Trophoblast cell (in vitro differentiated cells and primary cell): Measurements from ENCODE around the gene MYO1D.

Experiments used
- DNase-seq, 2 donors: peaks; one replicate each; pipeline ENCODE4 v3.0.0-alpha.2; 2016
- H2AFZ ChIP-seq: 2 replicates; pipeline ENCODE4 v1.6.1; 2013; ENCODE audit warnings: low read length, moderate library complexity, mild to moderate bottlenecking; ENCODE audit not compliant: insufficient read depth, poor library complexity
- H2AK5ac ChIP-seq: 2 replicates; pipeline ENCODE4 v1.6.1; 2013; ENCODE audit warnings: mild to moderate bottlenecking, low read length
- H2BK120ac ChIP-seq: 2 replicates; pipeline ENCODE4 v1.6.1; 2013; ENCODE audit warnings: low read length, mild to moderate bottlenecking, moderate library complexity; ENCODE audit not compliant: insufficient read depth, poor library complexity
- H2BK12ac ChIP-seq: 2 replicates; pipeline ENCODE4 v1.6.1; 2013; ENCODE audit warnings: mild to moderate bottlenecking, low read length, moderate library complexity
- H2BK5ac ChIP-seq: 2 replicates; pipeline ENCODE4 v1.6.1; 2013; ENCODE audit warnings: low read length, low read depth, moderate library complexity, mild to moderate bottlenecking; ENCODE audit not compliant: poor library complexity
- H3K14ac ChIP-seq: 2 replicates; pipeline ENCODE4 v1.6.1; 2013; ENCODE audit warnings: mild to moderate bottlenecking, low read length
- H3K18ac ChIP-seq: 2 replicates; pipeline ENCODE4 v1.6.1; 2013; ENCODE audit warnings: mild to moderate bottlenecking, low read length
- H3K23ac ChIP-seq: 2 replicates; pipeline ENCODE4 v1.6.1; 2013; ENCODE audit warnings: low read length
- H3K27ac ChIP-seq: 2 replicates; pipeline ENCODE4 v1.5.1; 2013; ENCODE audit warnings: low read depth, mild to moderate bottlenecking, inconsistent platforms, low read length, moderate library complexity
- H3K27me3 ChIP-seq: 2 replicates; pipeline ENCODE4 v1.6.1; 2013; ENCODE audit warnings: inconsistent platforms, mild to moderate bottlenecking, low read length, moderate library complexity; ENCODE audit not compliant: insufficient read depth
- H3K36me3 ChIP-seq, 2 experiments: 1 replicate in 1 of 2; 2 replicates in 1 of 2; pipeline ENCODE4 v1.6.1; 2013; ENCODE audit warnings: low read length in 2 of 2, mild to moderate bottlenecking in 2 of 2, moderate library complexity in 1 of 2; ENCODE audit not compliant: insufficient read depth in 2 of 2, control insufficient read depth in 1 of 2
- H3K4ac ChIP-seq: 2 replicates; pipeline ENCODE4 v1.6.1; 2013; ENCODE audit warnings: low read depth, mild to moderate bottlenecking, low read length, moderate library complexity
- H3K4me1 ChIP-seq, 2 experiments: 1 replicate in 1 of 2; 2 replicates in 1 of 2; pipeline ENCODE4 v1.6.1; 2013; ENCODE audit warnings: low read length in 2 of 2, mild to moderate bottlenecking in 2 of 2, moderate library complexity in 1 of 2; ENCODE audit not compliant: insufficient read depth in 2 of 2, control insufficient read depth in 1 of 2
- H3K4me2 ChIP-seq: 2 replicates; pipeline ENCODE4 v1.6.1; 2013; ENCODE audit warnings: inconsistent platforms, mild to moderate bottlenecking, low read length, moderate library complexity
- H3K4me3 ChIP-seq: 2 replicates; pipeline ENCODE4 v1.5.1; 2013; ENCODE audit warnings: mild to moderate bottlenecking, low read depth, low read length, inconsistent platforms
- H3K79me1 ChIP-seq: one replicate; pipeline ENCODE4 v1.6.1; 2013; ENCODE audit warnings: low read length
- H3K79me2 ChIP-seq: 2 replicates; pipeline ENCODE4 v1.6.1; 2013; ENCODE audit warnings: low read length, mild to moderate bottlenecking; ENCODE audit not compliant: control insufficient read depth, insufficient read depth, poor library complexity
- H3K9ac ChIP-seq: 2 replicates; pipeline ENCODE4 v1.6.1; 2013; ENCODE audit warnings: mild to moderate bottlenecking, low read length
- H3K9me3 ChIP-seq: 2 replicates; pipeline ENCODE4 v1.6.1; 2013; ENCODE audit warnings: low read depth, mild to moderate bottlenecking, control low read depth, inconsistent platforms, low read length; ENCODE audit not compliant: insufficient read depth
- H4K12ac ChIP-seq: 2 replicates; pipeline ENCODE4 v1.6.1; 2013; ENCODE audit warnings: low read depth, mild to moderate bottlenecking, low read length, moderate library complexity
- H4K8ac ChIP-seq: 2 replicates; pipeline ENCODE4 v1.6.1; 2013; ENCODE audit warnings: low read depth, mild to moderate bottlenecking, low read length, moderate library complexity
- H4K91ac ChIP-seq: one replicate; pipeline ENCODE4 v1.6.1; 2013; ENCODE audit warnings: low read depth, mild to moderate bottlenecking, low read length, moderate library complexity
- WGBS: extraction: QIAGEN DNeasy Blood & Tissue Kit; methylation state at CpG from one replicate; pipeline ENCODE4 v1.1.7; 2013; ENCODE audit warnings: missing lambda C conversion rate; ENCODE audit not compliant: insufficient read length, insufficient coverage; ENCODE audit errors: extremely low coverage; 5-methylcytosine and 5-hydroxymethylcytosine counted together

Gene MYO1D

GRCh38 chr17:32727681-32728080 is 149.2 kb downstream of the MYO1D start:
- Histone ChIP-seq H3K27me3 (no peaks in the 10 kb centered on the region), H4K12ac (no peak overlapping the region), H3K23ac (no peak overlapping the region), H3K79me2 (no peaks in the 10 kb centered on the region), H3K14ac (no peak overlapping the region), H3K4me3 (no peak overlapping the region), H3K9me3 (peaks cover 7% of the 10 kb centered on the region), H2BK120ac (no peak overlapping the region), H2BK12ac (no peak overlapping the region), H4K91ac (no peak overlapping the region), H4K8ac (no peak overlapping the region), H2AK5ac (no peak overlapping the region), H3K4me1 (no peaks in the 10 kb centered on the region), H2AFZ (no peak overlapping the region), H3K36me3 (peaks cover 0 to 3% of the 10 kb centered on the region in 2 experiments), H3K9ac (no peak overlapping the region), H2BK5ac (no peak overlapping the region), H3K79me1 (no peaks in the 10 kb centered on the region), H3K18ac (no peak overlapping the region), H3K4me2 (no peak overlapping the region), H3K27ac (no peak overlapping the region), H3K4ac (no peak overlapping the region)
- no peak for DNase-seq

- H3K79me2 ChIP-seq: no peaks in the 10 kb centered on the region
- no peak overlapping the region for H4K8ac ChIP-seq
- H4K12ac ChIP-seq: no peak overlapping the region
- H3K36me3 ChIP-seq: no peaks in the 10 kb centered on the region
- no peak overlapping the region for H2BK12ac ChIP-seq
- DNase-seq: no peak
- H2BK120ac ChIP-seq: no peak overlapping the region
- no peak overlapping the region for H2AK5ac ChIP-seq
- no peak overlapping the region for H3K4ac ChIP-seq
- no peak overlapping the region for H2BK5ac ChIP-seq
- no peak overlapping the region for H4K91ac ChIP-seq
- H2AFZ ChIP-seq: no peak overlapping the region
- no peak overlapping the region for H3K4me2 ChIP-seq
- no peaks in the 10 kb centered on the region for H3K27me3 ChIP-seq
- no peak overlapping the region for H3K27ac ChIP-seq
- WGBS: no CpG with 5 or more reads among the region's 1 CpG
- no peaks in the 10 kb centered on the region for H3K4me1 ChIP-seq
- no peak overlapping the region for H3K14ac ChIP-seq
- no peak overlapping the region for H3K23ac ChIP-seq
- no peak overlapping the region for H3K18ac ChIP-seq
- H3K79me1 ChIP-seq: no peaks in the 10 kb centered on the region
- no peak overlapping the region for H3K9ac ChIP-seq
- no peak overlapping the region for H3K4me3 ChIP-seq
- no peaks in the 10 kb centered on the region for H3K9me3 ChIP-seq
These were observed 151.2 kb downstream of the MYO1D start for GRCh38 chr17:32725697-32726096.

DNA sequence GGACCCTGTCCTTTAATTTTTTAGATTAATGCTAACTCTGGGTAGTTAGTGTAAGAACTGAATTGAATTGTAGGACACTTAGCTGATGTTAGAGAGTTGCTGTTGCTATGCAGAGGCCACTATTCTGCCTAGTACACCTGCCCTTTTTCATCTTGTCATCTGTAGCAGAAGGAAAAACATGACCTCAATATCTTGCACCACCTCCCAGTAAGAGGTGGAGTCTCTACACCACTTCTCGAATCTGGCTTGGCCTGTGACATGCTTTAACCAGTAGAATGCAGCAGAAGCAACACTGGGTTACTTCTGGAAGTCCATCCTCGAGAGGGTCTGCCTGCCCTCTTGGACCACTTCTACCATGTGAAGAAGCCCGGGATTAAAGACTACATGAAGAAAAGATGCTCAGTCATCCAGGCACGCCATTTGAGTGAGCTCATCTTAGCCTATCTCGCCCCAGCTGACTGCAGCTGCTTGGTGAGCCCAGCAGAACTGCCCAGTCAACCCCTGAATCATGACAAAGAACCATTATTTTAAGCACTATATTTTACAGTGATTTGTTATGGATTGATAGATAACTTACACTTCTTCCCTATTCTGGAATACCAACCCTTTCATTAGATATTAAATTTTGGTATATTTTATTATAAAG is 153.5 kb downstream of the MYO1D start:
- Histone ChIP-seq H3K4me2 (no peak overlapping the region), H3K4me1 (no peaks in the 10 kb centered on the region), H3K79me2 (no peaks in the 10 kb centered on the region), H4K91ac (no peak overlapping the region), H3K9ac (peak overlapping the region; percentile 43), H4K8ac (no peak overlapping the region), H3K14ac (no peak overlapping the region), H3K27me3 (no peaks in the 10 kb centered on the region), H3K23ac (no peak overlapping the region), H3K4me3 (no peak overlapping the region), H3K9me3 (no peaks in the 10 kb centered on the region), H2AFZ (no peak overlapping the region), H3K79me1 (no peaks in the 10 kb centered on the region), H3K36me3 (no peaks in the 10 kb centered on the region), H2BK12ac (no peak overlapping the region), H4K12ac (no peak overlapping the region), H3K4ac (no peak overlapping the region), H3K27ac (no peak overlapping the region), H2AK5ac (no peak overlapping the region), H3K18ac (no peak overlapping the region), H2BK120ac (no peak overlapping the region), H2BK5ac (no peak overlapping the region)
- WGBS: no CpG with 5 or more reads among the region's 5 CpGs
- DNase-seq: peak in 1 of 2 donors; percentile 33

DNA sequence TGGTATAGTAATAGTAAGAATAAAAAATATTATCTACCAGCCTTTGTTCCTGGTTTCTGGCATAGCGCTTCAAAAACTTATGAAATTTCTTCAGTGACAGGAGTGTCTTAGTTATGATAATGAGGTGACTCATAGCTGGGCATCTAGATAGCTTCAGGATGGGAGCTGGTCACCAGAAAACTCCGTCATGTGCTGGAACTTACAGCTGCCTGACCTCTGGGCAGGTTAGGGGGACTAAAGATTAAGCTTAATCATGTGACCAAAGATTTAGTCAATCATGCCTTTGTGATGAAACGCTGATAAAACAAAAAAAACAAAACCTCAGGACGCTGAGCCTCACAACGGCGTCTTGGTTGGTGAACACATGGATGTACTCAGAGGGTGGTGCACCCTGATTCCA is 154.2 kb downstream of the MYO1D start:
- no peak overlapping the region for H2BK12ac ChIP-seq
- no peak overlapping the region for H3K4me3 ChIP-seq
- no peaks in the 10 kb centered on the region for H3K9me3 ChIP-seq
- H3K14ac ChIP-seq: no peak overlapping the region
- no peak overlapping the region for H3K18ac ChIP-seq
- H3K79me1 ChIP-seq: no peaks in the 10 kb centered on the region
- no peak overlapping the region for H2AFZ ChIP-seq
- no peaks in the 10 kb centered on the region for H3K4me1 ChIP-seq
- H2AK5ac ChIP-seq: no peak overlapping the region
- no peak overlapping the region for H4K91ac ChIP-seq
- no peaks in the 10 kb centered on the region for H3K27me3 ChIP-seq
- no peak overlapping the region for H4K12ac ChIP-seq
- H3K23ac ChIP-seq: no peak overlapping the region
- H3K36me3 ChIP-seq: no peaks in the 10 kb centered on the region
- no peaks in the 10 kb centered on the region for H3K79me2 ChIP-seq
- H3K4ac ChIP-seq: no peak overlapping the region
- no CpG with 5 or more reads among the region's 6 CpGs for WGBS
- H2BK5ac ChIP-seq: no peak overlapping the region
- peak; percentile 47 to 60 for DNase-seq
- H3K4me2 ChIP-seq: no peak overlapping the region
- no peak overlapping the region for H2BK120ac ChIP-seq
- no peak overlapping the region for H3K27ac ChIP-seq
- H4K8ac ChIP-seq: no peak overlapping the region
- H3K9ac ChIP-seq: no peak overlapping the region
